HepG2 (cell line): ENCODE measurements around the gene SNAI3. TPM values are rescaled to one million over a fixed set of nuclear protein-coding genes. Genes with fewer than 3 reads are reported as not detected.
A peak's percentile ranks its signal among the peaks of the same experiment; 100 is the strongest.

Source experiments
- CENPX ChIP-seq: sonication (generic); formaldehyde crosslinking; IDR thresholded peaks from 2 replicates; pipeline ENCODE4 v1.9.0; 2021; ENCODE audit warnings: mild to moderate bottlenecking, missing genetic modification reagents, moderate library complexity
- HMG20A ChIP-seq: IDR thresholded peaks from 2 replicates; pipeline ENCODE4 v1.6.1; 2016; ENCODE audit warnings: borderline replicate concordance
- HOXA3 ChIP-seq: sonication (generic); formaldehyde crosslinking; IDR thresholded peaks from 2 replicates; pipeline ENCODE4 v1.5.0; 2020; ENCODE audit warnings: missing genetic modification reagents
- MLLT10 ChIP-seq: sonication (generic); formaldehyde crosslinking; IDR thresholded peaks from 2 replicates; pipeline ENCODE4 v1.4.0; 2020; ENCODE audit warnings: missing genetic modification reagents
- PHF5A ChIP-seq: IDR thresholded peaks from one replicate; pipeline ENCODE4 v1.6.1; 2018; ENCODE audit warnings: low read depth, missing genetic modification reagents; ENCODE audit not compliant: unreplicated experiment
- U2AF1 ChIP-seq: fragments of 200-400 bp; formaldehyde crosslinking; optimal IDR thresholded peaks from 2 replicates; pipeline ENCODE3; 2017; ENCODE audit warnings: mild to moderate bottlenecking, low read depth, low read length
- XBP1 ChIP-seq: sonication (generic); formaldehyde crosslinking; IDR thresholded peaks from 2 replicates; pipeline ENCODE4 v1.5.0; 2020; ENCODE audit warnings: missing genetic modification reagents
- ZFP1 ChIP-seq: IDR thresholded peaks from 2 replicates; pipeline ENCODE4 v1.6.1; 2016
- ZFP36L1 ChIP-seq: sonication (generic); formaldehyde crosslinking; IDR thresholded peaks from 2 replicates; pipeline ENCODE4 v1.8.0; 2022; ENCODE audit warnings: mild to moderate bottlenecking, missing genetic modification reagents, moderate library complexity
- ZMYM3 ChIP-seq: sonication (generic); formaldehyde crosslinking; IDR thresholded peaks from 2 replicates; pipeline ENCODE4 v1.5.1; 2020; ENCODE audit warnings: mild to moderate bottlenecking, missing genetic modification reagents
- ZNF44 ChIP-seq: sonication (generic); formaldehyde crosslinking; IDR thresholded peaks from 2 replicates; pipeline ENCODE4 v1.5.1; 2020; ENCODE audit warnings: mild to moderate bottlenecking, missing genetic modification reagents
- ZNF703 ChIP-seq: sonication (generic); formaldehyde crosslinking; IDR thresholded peaks from 2 replicates; pipeline ENCODE4 v1.5.1; 2020; ENCODE audit warnings: missing genetic modification reagents, mild to moderate bottlenecking, moderate library complexity, borderline replicate concordance
- ZSCAN31 ChIP-seq: sonication (generic); formaldehyde crosslinking; IDR thresholded peaks from 2 replicates; pipeline ENCODE4 v1.5.0; 2020; ENCODE audit warnings: low read depth, mild to moderate bottlenecking, missing genetic modification reagents
- polyA plus RNA-seq, 8 experiments: library from polyadenylated mRNA; depleted of rRNA in 3 of 8; stranded (reverse) in 7 of 8; unstranded in 1 of 8; fragments of >200 nt; fragmentation: Illumina TruSeq in 4 of 8; extraction: Trizol in 4 of 8; gene quantifications; 2 replicates each; pipeline versions ENCODE4 v1.2.1 to v1.2.3, GENCODE V29; 2011 to 2016; ENCODE audit warnings: low read depth in 4 of 8, missing spikeins in 1 of 8, mixed read lengths in 1 of 8; ENCODE audit not compliant: insufficient read depth in 1 of 8
- total RNA-seq, 5 experiments: library from RNA; depleted of rRNA; stranded (reverse); fragments of >200 nt; fragmentation: Illumina TruSeq; extraction: Trizol; gene quantifications; 2 replicates each; pipeline ENCODE4 v1.2.3, GENCODE V29; 2016; ENCODE audit warnings: low read depth in 1 of 5
- TF ChIP-seq, protein P1 (sequence below): sonication (generic); formaldehyde crosslinking; IDR thresholded peaks from 2 replicates; pipeline ENCODE4 v1.4.0; 2020; ENCODE audit warnings: missing genetic modification reagents
- TF ChIP-seq, protein P2 (sequence below): sonication (generic); formaldehyde crosslinking; IDR thresholded peaks from 2 replicates; pipeline ENCODE4 v1.5.0; 2020; ENCODE audit warnings: missing genetic modification reagents
- TF ChIP-seq, protein P3 (sequence below): sonication (generic); formaldehyde crosslinking; IDR thresholded peaks from 2 replicates; pipeline ENCODE4 v1.5.1; 2020; ENCODE audit warnings: mild to moderate bottlenecking, missing genetic modification reagents
- TF ChIP-seq, protein P4 (sequence below): sonication (generic); formaldehyde crosslinking; IDR thresholded peaks from 2 replicates; pipeline ENCODE4 v1.8.0; 2022; ENCODE audit warnings: mild to moderate bottlenecking, missing genetic modification reagents

Gene SNAI3
- total and polyA plus RNA-seq, 2 of the 13 experiments (the other 11 are each of a cell fraction or from before 2014, with no cell fraction given), result 0.09 to 0.18 TPM

DNA sequence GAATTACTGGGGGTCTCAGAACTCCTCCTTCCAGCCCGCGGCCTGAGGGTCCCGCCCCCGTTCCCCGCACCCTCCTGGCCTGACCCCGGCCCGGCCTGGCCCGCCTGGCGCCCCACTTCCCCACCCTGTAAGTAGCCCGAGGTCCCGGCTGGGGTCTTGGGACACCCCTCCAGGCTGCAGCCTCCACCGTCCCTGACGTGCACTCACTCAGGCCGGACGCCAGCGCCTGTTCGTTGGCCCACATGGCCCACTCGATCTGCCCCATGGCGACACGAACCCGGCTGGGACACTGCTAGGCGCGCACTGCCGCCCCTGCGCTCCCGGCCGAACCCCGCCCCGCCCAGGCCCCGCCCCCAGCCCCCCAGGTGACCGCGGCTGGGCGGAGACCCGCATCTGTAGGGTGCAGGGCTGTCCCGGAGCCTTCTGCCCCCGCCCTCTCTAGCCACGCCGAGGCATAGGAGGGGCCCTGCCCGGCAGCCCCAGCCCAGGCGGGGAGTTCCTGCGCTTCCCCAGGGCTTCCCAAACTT lies 35.5 kb downstream of the SNAI3 start, which contains the start of gene CYBA (continued):
- no peak for TF ChIP-seq HOXA3 (CRISPR knock-in tag)
- TF ChIP-seq, protein P1, sequence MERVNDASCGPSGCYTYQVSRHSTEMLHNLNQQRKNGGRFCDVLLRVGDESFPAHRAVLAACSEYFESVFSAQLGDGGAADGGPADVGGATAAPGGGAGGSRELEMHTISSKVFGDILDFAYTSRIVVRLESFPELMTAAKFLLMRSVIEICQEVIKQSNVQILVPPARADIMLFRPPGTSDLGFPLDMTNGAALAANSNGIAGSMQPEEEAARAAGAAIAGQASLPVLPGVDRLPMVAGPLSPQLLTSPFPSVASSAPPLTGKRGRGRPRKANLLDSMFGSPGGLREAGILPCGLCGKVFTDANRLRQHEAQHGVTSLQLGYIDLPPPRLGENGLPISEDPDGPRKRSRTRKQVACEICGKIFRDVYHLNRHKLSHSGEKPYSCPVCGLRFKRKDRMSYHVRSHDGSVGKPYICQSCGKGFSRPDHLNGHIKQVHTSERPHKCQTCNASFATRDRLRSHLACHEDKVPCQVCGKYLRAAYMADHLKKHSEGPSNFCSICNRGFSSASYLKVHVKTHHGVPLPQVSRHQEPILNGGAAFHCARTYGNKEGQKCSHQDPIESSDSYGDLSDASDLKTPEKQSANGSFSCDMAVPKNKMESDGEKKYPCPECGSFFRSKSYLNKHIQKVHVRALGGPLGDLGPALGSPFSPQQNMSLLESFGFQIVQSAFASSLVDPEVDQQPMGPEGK, result no peak
- peak; percentile 26; the same call in 1 of the 2 replicates for TF ChIP-seq ZMYM3 (CRISPR knock-in tag)
- TF ChIP-seq ZFP1 (CRISPR knock-in tag), result no peak
- TF ChIP-seq, protein P2, sequence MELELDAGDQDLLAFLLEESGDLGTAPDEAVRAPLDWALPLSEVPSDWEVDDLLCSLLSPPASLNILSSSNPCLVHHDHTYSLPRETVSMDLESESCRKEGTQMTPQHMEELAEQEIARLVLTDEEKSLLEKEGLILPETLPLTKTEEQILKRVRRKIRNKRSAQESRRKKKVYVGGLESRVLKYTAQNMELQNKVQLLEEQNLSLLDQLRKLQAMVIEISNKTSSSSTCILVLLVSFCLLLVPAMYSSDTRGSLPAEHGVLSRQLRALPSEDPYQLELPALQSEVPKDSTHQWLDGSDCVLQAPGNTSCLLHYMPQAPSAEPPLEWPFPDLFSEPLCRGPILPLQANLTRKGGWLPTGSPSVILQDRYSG (CRISPR knock-in tag), result peak; percentile 86; the same call in 1 of the 2 replicates
- no peak for TF ChIP-seq ZNF44 (CRISPR knock-in tag)
- peak; percentile 75; the same call in 1 of the 2 replicates for TF ChIP-seq MLLT10 (CRISPR knock-in tag)
- no peak for TF ChIP-seq CENPX
- TF ChIP-seq PHF5A (CRISPR knock-in tag), result no peak
- TF ChIP-seq U2AF1, result no peak
- no peak; the same call in 1 of the 2 replicates for TF ChIP-seq HMG20A (CRISPR knock-in tag)
- no peak for TF ChIP-seq ZSCAN31 (CRISPR knock-in tag)
- no peak for TF ChIP-seq XBP1 (CRISPR knock-in tag)
- TF ChIP-seq, protein P3, sequence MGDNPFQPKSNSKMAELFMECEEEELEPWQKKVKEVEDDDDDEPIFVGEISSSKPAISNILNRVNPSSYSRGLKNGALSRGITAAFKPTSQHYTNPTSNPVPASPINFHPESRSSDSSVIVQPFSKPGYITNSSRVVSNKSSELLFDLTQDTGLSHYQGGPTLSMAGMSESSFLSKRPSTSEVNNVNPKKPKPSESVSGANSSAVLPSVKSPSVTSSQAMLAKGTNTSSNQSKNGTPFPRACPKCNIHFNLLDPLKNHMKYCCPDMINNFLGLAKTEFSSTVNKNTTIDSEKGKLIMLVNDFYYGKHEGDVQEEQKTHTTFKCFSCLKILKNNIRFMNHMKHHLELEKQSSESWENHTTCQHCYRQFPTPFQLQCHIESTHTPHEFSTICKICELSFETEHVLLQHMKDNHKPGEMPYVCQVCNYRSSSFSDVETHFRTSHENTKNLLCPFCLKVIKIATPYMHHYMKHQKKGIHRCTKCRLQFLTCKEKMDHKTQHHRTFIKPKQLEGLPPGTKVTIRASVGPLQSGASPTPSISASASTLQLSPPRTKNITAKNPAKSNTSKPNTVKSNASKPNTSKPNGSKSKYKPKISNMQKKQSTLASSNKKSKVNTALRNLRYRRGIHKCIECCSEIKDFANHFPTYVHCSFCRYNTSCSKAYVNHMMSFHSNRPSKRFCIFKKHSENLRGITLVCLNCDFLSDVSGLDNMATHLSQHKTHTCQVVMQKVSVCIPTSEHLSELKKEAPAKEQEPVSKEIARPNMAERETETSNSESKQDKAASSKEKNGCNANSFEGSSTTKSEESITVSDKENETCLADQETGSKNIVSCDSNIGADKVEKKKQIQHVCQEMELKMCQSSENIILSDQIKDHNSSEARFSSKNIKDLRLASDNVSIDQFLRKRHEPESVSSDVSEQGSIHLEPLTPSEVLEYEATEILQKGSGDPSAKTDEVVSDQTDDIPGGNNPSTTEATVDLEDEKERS (CRISPR knock-in tag), result peak; percentile 61
- TF ChIP-seq ZNF703 (CRISPR knock-in tag), result no peak; the same call in 1 of the 2 replicates
- no peak for TF ChIP-seq ZFP36L1 (CRISPR knock-in tag)
- TF ChIP-seq, protein P4, sequence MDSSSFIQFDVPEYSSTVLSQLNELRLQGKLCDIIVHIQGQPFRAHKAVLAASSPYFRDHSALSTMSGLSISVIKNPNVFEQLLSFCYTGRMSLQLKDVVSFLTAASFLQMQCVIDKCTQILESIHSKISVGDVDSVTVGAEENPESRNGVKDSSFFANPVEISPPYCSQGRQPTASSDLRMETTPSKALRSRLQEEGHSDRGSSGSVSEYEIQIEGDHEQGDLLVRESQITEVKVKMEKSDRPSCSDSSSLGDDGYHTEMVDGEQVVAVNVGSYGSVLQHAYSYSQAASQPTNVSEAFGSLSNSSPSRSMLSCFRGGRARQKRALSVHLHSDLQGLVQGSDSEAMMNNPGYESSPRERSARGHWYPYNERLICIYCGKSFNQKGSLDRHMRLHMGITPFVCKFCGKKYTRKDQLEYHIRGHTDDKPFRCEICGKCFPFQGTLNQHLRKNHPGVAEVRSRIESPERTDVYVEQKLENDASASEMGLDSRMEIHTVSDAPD, result peak; percentile 13; the same call in 1 of the 2 replicates
